Measurements from ENCODE around the gene LPP. TPM values are rescaled to one million over a fixed set of nuclear protein-coding genes. Genes with fewer than 3 reads are reported as not detected.

The LPP gene
- total RNA-seq, 1 experiment from 2014 or later, result 54.0 TPM

DNA sequence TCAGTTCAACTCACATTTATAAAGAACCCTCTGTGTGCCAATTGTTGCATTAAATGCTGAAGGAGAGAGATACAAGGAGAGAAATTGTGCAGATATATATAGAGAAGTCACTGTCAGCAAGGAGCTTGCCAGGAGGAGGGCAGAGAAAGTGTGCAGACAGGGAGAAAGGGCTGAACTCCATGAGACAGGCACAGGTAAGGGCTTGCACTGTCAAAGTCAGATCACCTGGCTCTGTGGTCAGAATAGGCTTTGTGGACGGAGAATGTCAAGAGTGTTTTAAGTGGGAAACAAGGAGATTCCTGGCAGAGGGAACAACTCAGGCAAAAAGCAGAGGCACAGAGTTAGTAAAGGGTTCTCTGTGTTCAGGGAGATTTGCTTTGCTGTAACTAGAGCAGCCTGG is 714.8 kb downstream of the LPP start:
- H3K36me3 ChIP-seq (ENCODE audit: control insufficient read depth in 1 of 2, insufficient read depth in 2 of 2, low read length in 2 of 2), result no peaks in the 10 kb centered on the region
- no TSS peak for BruUV-seq (replicated peaks)

DNA sequence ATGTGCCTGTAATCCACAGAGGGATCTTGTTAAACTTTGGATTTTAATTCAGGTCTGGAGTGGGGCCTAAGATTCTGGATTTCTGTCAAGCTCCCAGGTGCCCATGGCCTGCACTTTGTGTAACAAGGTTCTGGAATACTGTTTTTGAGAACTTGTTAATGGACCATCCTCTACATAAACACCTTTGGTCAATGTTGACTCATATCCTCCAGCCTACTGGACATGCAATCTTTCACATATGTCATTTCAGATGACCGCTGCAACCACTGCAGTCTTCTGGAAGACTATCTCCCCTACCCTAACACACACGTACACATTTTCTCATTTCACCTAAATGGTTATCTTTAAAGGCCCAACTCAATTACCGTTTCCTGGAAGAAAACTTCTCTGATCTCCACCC is 715.7 kb downstream of the LPP start:
- BruUV-seq (replicated peaks), result no TSS peak
- ChIA-PET CTCF (no interaction called here), POLR2A (no interaction called here), RAD21 (ENCODE audit: low non-redundant PET in 1 of 2, low total read pairs in 2 of 2, uncharacterized antibody in 2 of 2, unreplicated experiment in 2 of 2) (no interaction called here)
- Histone ChIP-seq H3K9ac (ENCODE audit: low read length) (no peak overlapping the region), H3K27ac (ENCODE audit: low read depth, low read length) (no peak overlapping the region), H3K4me2 (ENCODE audit: low read length) (no peak overlapping the region), H3K4me3 (replicated peaks in 1 of 2; ENCODE audit: low read depth in 1 of 2, low read length in 2 of 2) (no peak overlapping the region), H3K36me3 (ENCODE audit: control insufficient read depth in 1 of 2, insufficient read depth in 2 of 2, low read length in 2 of 2) (no peaks in the 10 kb centered on the region), H3K9me3 (ENCODE audit: control insufficient read depth in 1 of 2, insufficient read depth in 1 of 2, low read depth in 1 of 2, low read length in 2 of 2) (no peaks in the 10 kb centered on the region), H3K9me2 (ENCODE audit: insufficient read depth) (no peaks in the 10 kb centered on the region), H3K27me3 (ENCODE audit: insufficient read depth, low read length) (no peaks in the 10 kb centered on the region), H3K79me2 (ENCODE audit: insufficient read depth, low read length) (no peaks in the 10 kb centered on the region), H2AFZ (ENCODE audit: low read depth, low read length, poor library complexity, severe bottlenecking) (no peak overlapping the region), H4K20me1 (ENCODE audit: insufficient read depth) (no peaks in the 10 kb centered on the region), H3K4me1 (ENCODE audit: control insufficient read depth in 1 of 2, insufficient read depth in 2 of 2, low read length in 2 of 2) (no peaks in the 10 kb centered on the region)
- intact Hi-C loops (cut with micrococcal nuclease), result no loop called here
- ATAC-seq (no peak), DNase-seq (ENCODE audit: low read depth, low spot score) (no peak)
- TF ChIP-seq EZH2 (IDR thresholded peaks at IDR 0.05), result no peak
- no peak for TF ChIP-seq JUND (IDR thresholded peaks at IDR 0.05)
- no peak for TF ChIP-seq ZNF274 (IDR thresholded peaks at IDR 0.05; ENCODE audit: low read depth, low read length)

More for the DNA sequence above, 714.8 kb downstream of the LPP start:
- no peak for DNase-seq (ENCODE audit: low read depth, low spot score)
- H3K4me1 ChIP-seq (ENCODE audit: control insufficient read depth in 1 of 2, insufficient read depth in 2 of 2, low read length in 2 of 2), result no peaks in the 10 kb centered on the region
- intact Hi-C loops (cut with micrococcal nuclease), result no loop called here
- H3K9me2 ChIP-seq (ENCODE audit: insufficient read depth), result no peaks in the 10 kb centered on the region
- H3K9me3 ChIP-seq (ENCODE audit: control insufficient read depth in 1 of 2, insufficient read depth in 1 of 2, low read depth in 1 of 2, low read length in 2 of 2), result no peaks in the 10 kb centered on the region
- no peak overlapping the region for H3K27ac ChIP-seq (ENCODE audit: low read depth, low read length)
- no peaks in the 10 kb centered on the region for H3K27me3 ChIP-seq (ENCODE audit: insufficient read depth, low read length)
- no peaks in the 10 kb centered on the region for H4K20me1 ChIP-seq (ENCODE audit: insufficient read depth)
- CTCF ChIA-PET, result no interaction called here
- POLR2A ChIA-PET, result no interaction called here
- no peaks in the 10 kb centered on the region for H3K79me2 ChIP-seq (ENCODE audit: insufficient read depth, low read length)
- no peak for ATAC-seq
- no peak for TF ChIP-seq EZH2phosphoT487 (IDR thresholded peaks at IDR 0.05; ENCODE audit: borderline replicate concordance)
- TF ChIP-seq, protein P1, sequence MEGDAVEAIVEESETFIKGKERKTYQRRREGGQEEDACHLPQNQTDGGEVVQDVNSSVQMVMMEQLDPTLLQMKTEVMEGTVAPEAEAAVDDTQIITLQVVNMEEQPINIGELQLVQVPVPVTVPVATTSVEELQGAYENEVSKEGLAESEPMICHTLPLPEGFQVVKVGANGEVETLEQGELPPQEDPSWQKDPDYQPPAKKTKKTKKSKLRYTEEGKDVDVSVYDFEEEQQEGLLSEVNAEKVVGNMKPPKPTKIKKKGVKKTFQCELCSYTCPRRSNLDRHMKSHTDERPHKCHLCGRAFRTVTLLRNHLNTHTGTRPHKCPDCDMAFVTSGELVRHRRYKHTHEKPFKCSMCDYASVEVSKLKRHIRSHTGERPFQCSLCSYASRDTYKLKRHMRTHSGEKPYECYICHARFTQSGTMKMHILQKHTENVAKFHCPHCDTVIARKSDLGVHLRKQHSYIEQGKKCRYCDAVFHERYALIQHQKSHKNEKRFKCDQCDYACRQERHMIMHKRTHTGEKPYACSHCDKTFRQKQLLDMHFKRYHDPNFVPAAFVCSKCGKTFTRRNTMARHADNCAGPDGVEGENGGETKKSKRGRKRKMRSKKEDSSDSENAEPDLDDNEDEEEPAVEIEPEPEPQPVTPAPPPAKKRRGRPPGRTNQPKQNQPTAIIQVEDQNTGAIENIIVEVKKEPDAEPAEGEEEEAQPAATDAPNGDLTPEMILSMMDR (IDR thresholded peaks at IDR 0.05 in 2 of 3, conservative IDR thresholded peaks at IDR 0.05 in 1 of 3; ENCODE audit: borderline replicate concordance in 1 of 3, insufficient read depth in 1 of 3, low read depth in 2 of 3, low read length in 2 of 3), result no peak
- no peak overlapping the region for H3K4me3 ChIP-seq (replicated peaks in 1 of 2; ENCODE audit: low read depth in 1 of 2, low read length in 2 of 2)
- no peak overlapping the region for H3K4me2 ChIP-seq (ENCODE audit: low read length)
- RAD21 ChIA-PET (ENCODE audit: low non-redundant PET in 1 of 2, low total read pairs in 2 of 2, uncharacterized antibody in 2 of 2, unreplicated experiment in 2 of 2), result no interaction called here
- no peak overlapping the region for H3K9ac ChIP-seq (ENCODE audit: low read length)
- H2AFZ ChIP-seq (ENCODE audit: low read depth, low read length, poor library complexity, severe bottlenecking), result no peak overlapping the region
